GM23248 (cell line): ENCODE measurements around the gene CMTM1.

Source experiments
- EZH2 ChIP-seq: fragments of 200-600 bp; sonication (generic); IDR thresholded peaks from 2 replicates; pipeline ENCODE4 v1.6.1; 2018; ENCODE audit warnings: antibody characterized with exemption, mild to moderate bottlenecking; ENCODE audit not compliant: insufficient read depth, poor library complexity, severe bottlenecking
- EZH2phosphoT487 ChIP-seq: fragments of 200-600 bp; sonication (generic); IDR thresholded peaks from 2 replicates; pipeline ENCODE4 v1.6.1; 2018; ENCODE audit warnings: antibody characterized with exemption, moderate library complexity, mild to moderate bottlenecking, low read depth; ENCODE audit not compliant: insufficient read depth

DNA sequence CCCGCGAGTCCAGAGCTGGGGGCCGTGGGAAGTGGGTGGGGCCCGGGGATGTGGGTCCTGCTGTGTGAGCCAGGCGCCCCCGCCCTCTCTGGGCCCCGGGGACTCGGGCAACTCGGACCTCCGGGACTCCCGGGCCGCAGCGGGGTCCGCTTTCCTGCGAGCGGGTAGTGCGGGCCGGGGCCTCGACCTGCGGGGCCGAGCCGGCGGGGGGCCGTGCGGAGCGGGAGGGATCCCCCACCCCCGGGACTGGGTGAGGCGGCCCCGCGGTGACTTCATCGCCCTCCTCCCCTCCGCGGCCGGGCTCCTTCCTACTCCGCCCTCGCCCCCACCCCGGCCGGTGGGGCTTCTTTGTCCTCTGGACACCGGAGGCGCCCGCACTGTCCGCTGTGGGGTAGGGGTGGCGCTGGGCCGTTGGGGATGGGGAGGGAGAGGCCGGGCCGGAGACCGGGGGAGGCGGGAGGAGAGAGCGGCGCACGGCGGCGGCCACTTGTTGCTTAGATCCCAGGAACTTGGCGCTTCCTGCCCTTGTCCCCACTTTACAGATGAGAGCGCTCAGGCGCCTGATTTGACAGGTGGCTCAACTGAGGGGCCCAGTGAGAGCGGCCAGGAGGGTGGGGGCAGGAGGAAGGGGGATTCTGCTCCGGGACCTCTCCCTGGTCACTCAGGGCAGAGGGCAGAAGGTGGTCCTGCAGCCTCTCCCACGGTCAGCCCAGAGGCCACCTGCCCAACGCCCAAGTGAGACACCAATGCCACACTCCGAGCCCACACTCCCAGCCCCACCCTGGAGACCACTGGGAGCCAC lies 39.1 kb downstream of the CMTM1 start:
- TF ChIP-seq EZH2: no peak
- TF ChIP-seq EZH2phosphoT487: no peak
